HG02571 (cell line): Measurements from ENCODE around the gene ALDH1L1.

Experiments
- ATAC-seq: cut with Tn5 transposase; IDR thresholded peaks from one replicate; pipeline ENCODE4 v1.9.1; 2021; ENCODE audit warnings: mild to moderate bottlenecking, moderate library complexity; ENCODE audit not compliant: unreplicated experiment

Gene ALDH1L1

GRCh38 chr3:126197343-126197742, 17.0 kb upstream of the ALDH1L1 start:
- ATAC-seq = no peak

GRCh38 chr3:126194713-126195305, 14.4 kb upstream of the ALDH1L1 start:
- no peak for ATAC-seq

GRCh38 chr3:126191246-126191645, 10.9 kb upstream of the ALDH1L1 start:
- ATAC-seq = no peak

- ATAC-seq = no peak
Measured at GRCh38 chr3:126187920-126188319, 7.5 kb upstream of the ALDH1L1 start.

- ATAC-seq = no peak
Measured at GRCh38 chr3:126186749-126187148, 6.4 kb upstream of the ALDH1L1 start.

GRCh38 chr3:126186271-126186670, 5.9 kb upstream of the ALDH1L1 start:
- ATAC-seq = no peak

GRCh38 chr3:126184465-126185000, 4.1 kb upstream of the ALDH1L1 start:
- ATAC-seq = no peak

- ATAC-seq = no peak
Measured at GRCh38 chr3:126181398-126181725, 976 bp upstream of the ALDH1L1 start.

- ATAC-seq = no peak
Measured at GRCh38 chr3:126179825-126180476, 435 bp downstream of the ALDH1L1 start.

- ATAC-seq = no peak
Measured at GRCh38 chr3:126170073-126170777, 10.2 kb downstream of the ALDH1L1 start.

GRCh38 chr3:126167566-126167965, 12.8 kb downstream of the ALDH1L1 start:
- ATAC-seq = no peak

- no peak for ATAC-seq
Measured at GRCh38 chr3:126166009-126166408, 14.4 kb downstream of the ALDH1L1 start.

GRCh38 chr3:126161309-126161708, 19.1 kb downstream of the ALDH1L1 start:
- no peak for ATAC-seq

GRCh38 chr3:126160243-126161210, 19.9 kb downstream of the ALDH1L1 start:
- ATAC-seq = no peak

- ATAC-seq = no peak
Measured at GRCh38 chr3:126159476-126159875, 20.9 kb downstream of the ALDH1L1 start.

- ATAC-seq = no peak
Measured at GRCh38 chr3:126158912-126159454, 21.4 kb downstream of the ALDH1L1 start.

GRCh38 chr3:126158016-126158911, 22.1 kb downstream of the ALDH1L1 start:
- no peak for ATAC-seq

GRCh38 chr3:126157083-126157768, 23.2 kb downstream of the ALDH1L1 start:
- ATAC-seq = no peak

GRCh38 chr3:126156468-126156867, 23.9 kb downstream of the ALDH1L1 start:
- ATAC-seq = no peak
